GM13976 (cell line): ENCODE data around the gene KIF19.

ENCODE experiments used
- DNase-seq: peaks from one replicate; pipeline ENCODE4 v3.0.0; 2012; ENCODE audit warnings: low spot score
- in situ Hi-C: fragments of 300-500 bp; cut with MboI; formaldehyde crosslinking; loops from one replicate; pipeline ENCODE4 v1.12.0; 2022; ENCODE audit warnings: low sequenced_read_pairs, mixed read lengths, inconsistent platforms; ENCODE audit not compliant: unreplicated experiment
- TF ChIP-seq, protein P1 (sequence below): IDR thresholded peaks from 2 replicates; pipeline ENCODE4 v1.5.1; 2012; ENCODE audit warnings: borderline replicate concordance, mild to moderate bottlenecking; ENCODE audit not compliant: insufficient read depth; ENCODE audit errors: extremely low read depth, missing control alignments, control extremely low read depth

KIF19 gene

DNA sequence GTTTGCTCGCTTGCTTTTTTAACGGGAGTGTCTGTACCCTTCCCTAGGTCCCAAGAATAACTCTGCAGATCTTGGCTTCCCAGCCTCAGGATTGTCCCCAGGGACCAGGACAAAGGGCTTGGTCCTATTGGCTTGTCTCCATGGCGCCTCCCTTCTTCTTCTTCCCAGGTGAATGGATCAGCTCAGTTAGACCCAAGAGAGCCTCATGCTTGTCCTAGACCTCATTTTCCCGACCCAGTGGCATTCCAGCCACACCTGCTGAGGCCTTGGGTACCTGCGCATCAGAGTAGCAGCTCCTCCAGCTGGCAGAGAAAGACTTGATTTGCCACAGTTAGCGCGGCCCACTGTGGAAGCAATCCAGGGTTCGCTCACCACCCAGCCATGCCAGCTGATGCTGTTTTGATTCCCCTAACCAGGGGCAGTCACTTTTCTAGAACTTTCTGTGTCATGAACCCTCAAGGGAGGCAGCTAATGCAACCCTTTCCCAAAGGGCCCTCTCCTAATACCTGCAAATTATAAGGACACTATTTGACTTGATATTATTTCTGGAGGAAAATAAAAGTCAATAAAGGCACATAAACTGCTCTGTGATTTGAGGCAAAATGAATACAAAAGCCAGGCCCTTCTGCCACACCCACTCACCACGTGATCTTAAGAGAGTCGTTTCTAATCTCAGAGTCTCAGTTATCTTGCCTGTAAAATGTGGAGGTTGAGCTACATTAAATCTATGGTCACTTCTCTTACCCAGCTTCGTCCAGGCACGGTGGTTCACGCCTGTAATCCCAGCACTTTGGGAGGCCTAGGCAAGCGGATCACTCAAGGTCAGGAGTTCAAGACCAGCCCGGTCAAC is 55.2 kb downstream of the KIF19 start:
- in situ Hi-C loops = no loop called here
- TF ChIP-seq, protein P1, sequence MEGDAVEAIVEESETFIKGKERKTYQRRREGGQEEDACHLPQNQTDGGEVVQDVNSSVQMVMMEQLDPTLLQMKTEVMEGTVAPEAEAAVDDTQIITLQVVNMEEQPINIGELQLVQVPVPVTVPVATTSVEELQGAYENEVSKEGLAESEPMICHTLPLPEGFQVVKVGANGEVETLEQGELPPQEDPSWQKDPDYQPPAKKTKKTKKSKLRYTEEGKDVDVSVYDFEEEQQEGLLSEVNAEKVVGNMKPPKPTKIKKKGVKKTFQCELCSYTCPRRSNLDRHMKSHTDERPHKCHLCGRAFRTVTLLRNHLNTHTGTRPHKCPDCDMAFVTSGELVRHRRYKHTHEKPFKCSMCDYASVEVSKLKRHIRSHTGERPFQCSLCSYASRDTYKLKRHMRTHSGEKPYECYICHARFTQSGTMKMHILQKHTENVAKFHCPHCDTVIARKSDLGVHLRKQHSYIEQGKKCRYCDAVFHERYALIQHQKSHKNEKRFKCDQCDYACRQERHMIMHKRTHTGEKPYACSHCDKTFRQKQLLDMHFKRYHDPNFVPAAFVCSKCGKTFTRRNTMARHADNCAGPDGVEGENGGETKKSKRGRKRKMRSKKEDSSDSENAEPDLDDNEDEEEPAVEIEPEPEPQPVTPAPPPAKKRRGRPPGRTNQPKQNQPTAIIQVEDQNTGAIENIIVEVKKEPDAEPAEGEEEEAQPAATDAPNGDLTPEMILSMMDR = no peak
- DNase-seq = no peak

DNA sequence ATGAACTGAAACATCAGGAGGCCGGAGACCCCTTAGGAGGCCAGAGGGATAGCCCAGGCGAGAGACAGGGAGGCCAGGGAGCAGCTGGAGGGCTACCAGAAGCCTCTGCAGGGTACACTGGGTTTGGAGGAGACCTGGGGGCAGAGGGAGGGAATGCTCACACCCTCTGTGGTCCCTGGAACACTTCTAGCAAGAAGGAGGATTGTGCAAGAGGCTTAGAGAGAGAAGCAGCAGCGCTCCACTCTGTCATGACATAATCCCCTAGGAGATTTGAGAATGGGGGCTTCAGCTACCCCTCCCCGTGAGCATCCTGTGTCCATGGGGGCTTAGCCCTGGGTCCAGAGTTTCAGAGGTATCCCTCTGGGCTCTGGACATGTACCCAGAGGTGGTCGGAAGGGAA is 57.1 kb downstream of the KIF19 start:
- in situ Hi-C loops = no loop called here
- TF ChIP-seq, protein P1 = no peak
- DNase-seq = no peak

DNA sequence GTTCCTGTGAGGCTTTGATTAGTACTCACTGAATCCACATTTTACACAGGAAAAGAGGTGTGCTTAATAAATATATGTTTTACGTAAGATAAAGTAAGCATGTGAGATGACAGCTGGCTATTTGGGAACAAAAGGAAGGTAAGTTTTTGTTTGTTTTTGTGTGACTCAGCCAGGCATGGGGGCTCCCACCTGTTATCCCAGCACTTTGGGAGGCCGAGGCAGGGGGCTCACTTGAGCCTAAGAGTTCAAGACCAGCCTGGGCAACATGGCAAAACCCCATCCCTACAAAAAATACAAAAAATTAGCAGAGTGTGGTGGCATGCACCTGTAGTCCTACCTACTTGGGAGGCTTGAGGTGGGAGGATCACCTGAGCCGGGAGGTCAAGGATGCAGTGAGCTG is 59.2 kb downstream of the KIF19 start:
- no peak for DNase-seq
- in situ Hi-C loops = no loop called here

DNA sequence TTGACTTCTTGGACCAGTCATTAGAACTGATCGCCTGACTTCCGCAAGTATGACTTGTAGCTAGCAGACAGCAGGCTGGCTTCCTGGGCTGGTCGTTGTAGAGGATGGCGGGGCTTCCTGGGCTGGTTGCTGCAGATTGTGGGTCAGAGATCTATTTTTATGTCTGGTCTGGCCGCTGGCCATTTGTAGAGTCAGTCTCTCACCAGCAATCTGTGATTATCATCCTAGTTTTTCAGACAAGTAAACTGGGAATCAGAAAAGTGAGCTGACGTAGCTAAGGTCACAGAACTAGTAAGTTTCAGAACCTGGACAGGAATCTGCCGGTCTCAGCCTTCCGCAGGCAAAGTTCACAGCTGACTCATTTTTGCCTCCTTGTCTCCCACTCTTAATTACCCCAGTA is 60.4 kb downstream of the KIF19 start:
- DNase-seq = no peak
- in situ Hi-C loops = no loop called here
- TF ChIP-seq, protein P1 = no peak

More for the DNA sequence above, 59.2 kb downstream of the KIF19 start:
- TF ChIP-seq, protein P1 = no peak

DNA sequence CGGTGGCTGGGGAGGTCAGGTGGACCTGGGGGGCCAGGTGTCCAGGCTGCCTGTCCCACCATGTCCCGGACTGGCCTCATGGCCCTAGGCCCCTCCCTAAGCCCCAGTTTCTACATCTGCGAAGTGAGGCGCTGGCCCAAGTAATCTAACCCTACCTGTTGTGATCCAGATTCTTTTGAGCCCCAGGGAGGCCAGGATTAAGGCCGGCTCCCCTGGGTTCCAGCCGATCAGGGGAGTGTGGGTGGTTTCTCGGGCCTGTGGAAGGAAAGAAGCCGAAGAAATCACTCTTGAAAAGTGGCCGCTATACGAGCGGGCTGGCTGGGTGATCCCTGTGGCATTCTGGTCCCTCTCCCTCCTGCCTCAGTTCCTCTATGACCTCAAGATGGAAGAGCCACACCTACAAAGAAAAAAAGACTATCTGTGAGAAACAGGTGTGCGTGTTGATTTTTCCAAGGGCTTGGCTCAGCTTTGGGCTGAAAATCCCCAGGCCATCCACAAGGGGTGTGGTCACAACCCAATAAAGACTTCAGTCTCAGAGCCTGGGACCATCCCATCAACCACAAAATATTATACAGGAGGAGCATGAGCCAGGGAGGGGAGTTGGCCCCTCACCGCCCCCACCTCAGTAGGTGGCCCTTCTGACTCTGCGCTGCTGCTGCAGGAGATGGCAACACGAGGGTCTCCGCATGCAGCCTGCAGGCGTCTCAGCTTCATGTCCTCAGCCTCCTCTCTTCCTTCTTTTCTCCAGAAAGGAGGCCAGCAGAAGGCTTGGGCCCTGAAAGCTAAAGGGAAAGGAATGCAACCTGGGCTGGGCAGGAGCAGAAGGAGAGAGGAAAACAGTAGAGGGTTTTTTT is 61.6 kb downstream of the KIF19 start:
- in situ Hi-C loops = no loop called here
- DNase-seq = no peak
- TF ChIP-seq, protein P1 = no peak

DNA sequence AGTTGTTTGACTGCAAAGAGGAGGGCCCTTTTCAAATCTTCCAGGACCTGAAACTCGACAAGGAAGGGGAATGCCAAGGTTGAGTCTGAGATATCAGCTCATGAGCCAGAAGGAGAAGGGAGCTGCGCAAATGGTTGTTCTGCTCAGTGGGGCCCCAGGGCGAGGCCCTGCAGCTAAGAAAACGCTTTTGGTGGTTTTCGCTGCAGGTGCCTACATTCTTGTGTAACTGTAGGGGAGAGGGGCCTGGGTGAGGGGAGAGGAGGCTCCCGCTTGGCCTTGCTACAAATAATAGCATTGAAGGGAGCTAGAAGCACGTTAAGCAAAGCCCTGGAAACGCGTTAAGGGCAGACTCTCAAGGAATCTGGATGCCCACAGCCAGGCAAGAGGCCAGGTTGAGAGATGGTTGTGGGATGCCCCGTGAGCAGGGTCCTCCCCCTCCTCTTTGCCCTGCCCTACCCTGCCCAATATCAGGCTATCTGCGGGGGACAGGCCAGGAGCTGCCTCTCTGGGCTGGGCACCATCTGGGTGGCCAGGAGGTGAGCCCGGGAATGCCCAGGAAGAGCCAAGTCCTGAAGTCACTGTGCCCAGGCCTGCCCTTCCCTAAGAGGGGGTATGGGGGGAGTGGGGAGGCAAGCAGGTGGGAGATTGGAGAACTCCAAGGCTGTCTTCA is 63.2 kb downstream of the KIF19 start:
- DNase-seq = no peak
- in situ Hi-C loops = no loop called here
- TF ChIP-seq, protein P1 = no peak
